GM21390 (cell line): ENCODE measurements around the gene LGALS13.

Source experiments
- ATAC-seq: cut with Tn5 transposase; IDR thresholded peaks from one replicate; pipeline ENCODE4 v1.9.1; 2021; ENCODE audit not compliant: unreplicated experiment

Gene LGALS13, protein sequence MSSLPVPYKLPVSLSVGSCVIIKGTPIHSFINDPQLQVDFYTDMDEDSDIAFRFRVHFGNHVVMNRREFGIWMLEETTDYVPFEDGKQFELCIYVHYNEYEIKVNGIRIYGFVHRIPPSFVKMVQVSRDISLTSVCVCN

DNA sequence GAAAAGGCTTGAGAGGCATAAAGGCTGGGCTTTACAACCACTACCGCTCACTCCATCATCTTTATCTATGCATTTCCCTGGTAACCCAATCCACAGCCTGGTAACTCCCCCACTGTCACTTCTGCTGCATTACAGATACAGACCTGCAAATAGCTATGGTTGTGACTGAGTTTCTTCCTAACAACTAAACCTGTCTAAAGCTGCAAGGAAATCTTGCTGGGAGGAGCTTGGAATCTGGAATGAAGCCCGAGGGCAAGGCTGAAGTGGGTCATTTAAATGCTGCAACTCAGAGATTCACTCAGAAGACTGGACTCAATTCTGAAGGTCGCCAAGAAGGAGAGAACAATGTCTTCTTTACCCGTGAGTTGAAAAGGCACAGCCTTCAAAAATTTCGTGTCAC is at the start of gene LGALS13:
Gene LGALS13, plus strand, starts transcription at position 301 of the 400 bp plus-strand sequence. Its CDS starts 45 bp downstream, at position 346.
- ATAC-seq = no peak

DNA sequence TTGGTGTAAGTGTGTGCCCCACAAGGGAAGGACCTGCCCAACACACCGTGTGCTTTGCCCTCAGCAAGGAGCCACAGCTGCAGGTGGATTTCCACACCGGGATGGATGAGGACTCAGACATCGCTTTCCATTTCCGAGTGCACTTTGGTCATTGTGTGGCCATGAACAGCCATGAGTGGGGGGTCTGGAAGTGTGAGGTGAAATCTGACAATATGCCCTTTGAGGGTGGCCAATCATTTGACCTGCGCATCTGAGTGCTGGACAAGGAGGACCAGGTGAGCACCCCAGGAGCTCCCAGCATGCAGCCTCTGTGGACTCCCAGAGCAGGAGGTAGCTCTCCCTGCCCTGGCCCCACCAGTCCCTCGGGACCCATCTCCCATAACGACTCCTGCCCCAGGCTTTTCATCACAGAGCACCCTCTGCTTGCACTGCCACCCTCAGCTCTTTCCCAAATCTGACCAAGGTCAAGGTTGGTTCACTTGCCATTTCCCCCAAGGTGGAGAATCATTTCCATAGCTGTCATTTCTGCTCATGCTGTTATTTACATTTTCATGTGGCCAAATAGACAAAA is 49.2 kb upstream of the LGALS13 start:
- no peak for ATAC-seq

DNA sequence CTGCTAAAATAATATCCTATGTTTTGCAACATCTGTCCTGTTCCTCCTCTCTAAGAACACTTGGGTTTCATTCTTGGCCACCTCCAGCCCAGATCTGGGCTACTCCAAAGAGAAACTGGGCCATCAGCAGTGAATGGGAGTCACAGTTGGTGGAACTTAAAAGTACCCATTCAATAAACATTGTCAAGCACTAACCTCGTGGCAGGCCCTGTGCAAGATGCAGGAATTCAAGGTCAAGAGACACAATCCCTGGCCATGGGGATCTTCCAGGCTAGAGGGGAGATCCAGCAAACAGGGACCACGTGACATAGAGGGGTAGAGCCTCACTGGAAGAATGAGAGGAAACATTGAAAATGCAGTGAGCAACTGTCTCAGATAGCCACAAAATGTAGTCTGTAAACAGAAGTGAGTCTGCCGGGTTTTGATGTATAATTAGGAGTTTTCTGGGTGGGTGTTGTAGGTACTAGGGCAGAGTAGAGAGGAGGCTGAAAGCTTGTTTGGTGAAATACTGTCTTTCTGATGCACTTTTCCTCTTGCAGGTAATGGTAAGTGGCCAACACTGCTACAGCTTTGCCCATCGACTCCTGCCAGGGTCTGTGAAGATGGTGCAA is 47.5 kb upstream of the LGALS13 start:
- no peak for ATAC-seq

DNA sequence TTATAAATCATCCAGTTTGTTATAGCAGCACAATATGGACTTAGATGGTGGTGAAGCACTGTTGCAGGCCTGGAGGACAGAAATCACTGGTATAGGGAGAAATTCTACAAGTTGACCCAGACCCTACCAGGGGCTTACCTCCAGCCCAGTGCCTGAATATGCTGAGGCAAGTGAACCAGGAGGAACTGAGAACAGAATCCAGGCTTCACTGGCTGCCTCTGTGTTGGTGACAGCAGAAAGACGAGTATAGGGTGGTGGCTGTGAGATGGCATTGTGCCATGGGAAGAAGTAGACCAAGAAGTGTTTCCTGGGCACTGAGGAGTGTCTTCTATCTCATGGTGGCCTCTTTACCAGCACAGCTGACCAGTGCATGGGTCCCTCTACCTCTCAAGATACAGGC is 46.4 kb upstream of the LGALS13 start:
- ATAC-seq = no peak

DNA sequence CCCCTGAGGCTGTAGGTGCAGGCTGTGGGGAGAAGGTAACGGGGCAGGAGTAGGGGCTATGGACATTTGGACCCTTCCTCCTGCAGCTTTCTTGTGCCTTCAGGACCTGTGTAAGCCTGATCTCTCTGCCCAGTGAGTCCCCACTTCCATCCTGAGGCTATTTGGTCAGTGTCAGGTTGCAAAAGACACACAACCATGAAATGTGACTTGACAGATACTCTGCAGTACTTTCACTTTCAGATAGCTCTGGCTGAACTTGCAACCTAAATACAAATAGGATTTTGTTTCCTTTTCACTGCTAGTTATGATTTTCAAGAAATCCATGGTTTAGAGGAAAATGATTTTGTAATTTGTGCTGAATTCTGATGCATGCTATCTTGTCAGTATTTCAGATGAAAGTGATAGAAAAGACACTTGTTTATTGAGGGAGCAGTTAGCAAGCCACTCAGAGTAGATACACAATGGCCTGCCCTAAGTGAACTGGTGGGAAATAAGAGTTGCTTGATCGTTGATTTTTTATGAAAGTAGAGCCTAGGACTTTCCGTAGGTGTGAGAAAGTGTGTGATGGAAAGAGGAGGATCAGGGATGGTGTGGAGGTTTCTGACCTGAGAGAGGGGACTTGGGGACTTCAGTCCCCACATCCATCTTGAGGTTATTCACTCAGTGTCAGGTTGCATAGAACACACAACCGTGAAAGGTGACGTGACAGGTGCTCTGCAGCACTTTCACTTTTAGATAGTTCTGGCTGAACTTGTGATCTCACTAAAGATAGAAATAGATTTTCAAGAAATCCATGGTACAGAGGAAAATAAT is 44.3 kb upstream of the LGALS13 start:
- ATAC-seq = no peak

DNA sequence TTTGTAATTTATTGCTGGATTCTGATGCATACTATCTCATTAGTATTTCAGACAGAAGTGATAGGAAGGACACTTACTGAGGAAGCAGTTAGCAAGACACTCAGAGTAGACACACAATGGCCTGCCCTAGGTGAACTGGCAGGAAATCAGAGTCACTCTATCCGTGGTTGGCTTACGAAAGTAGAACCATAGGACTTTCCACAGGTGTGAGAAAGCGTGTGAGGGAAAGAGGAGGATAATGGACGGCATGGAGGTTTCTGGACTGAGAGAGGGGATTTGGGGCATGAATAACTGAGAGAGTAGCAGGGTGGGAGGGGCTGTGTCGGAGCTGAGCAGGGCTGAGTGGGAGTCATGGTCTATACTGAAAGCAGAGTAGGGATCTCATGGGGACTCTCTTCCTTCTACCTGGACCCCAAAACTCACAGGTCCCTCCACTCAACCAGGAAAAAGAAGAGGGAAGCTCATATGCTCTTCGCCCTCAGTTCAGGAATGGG is 43.7 kb upstream of the LGALS13 start:
- ATAC-seq = no peak

DNA sequence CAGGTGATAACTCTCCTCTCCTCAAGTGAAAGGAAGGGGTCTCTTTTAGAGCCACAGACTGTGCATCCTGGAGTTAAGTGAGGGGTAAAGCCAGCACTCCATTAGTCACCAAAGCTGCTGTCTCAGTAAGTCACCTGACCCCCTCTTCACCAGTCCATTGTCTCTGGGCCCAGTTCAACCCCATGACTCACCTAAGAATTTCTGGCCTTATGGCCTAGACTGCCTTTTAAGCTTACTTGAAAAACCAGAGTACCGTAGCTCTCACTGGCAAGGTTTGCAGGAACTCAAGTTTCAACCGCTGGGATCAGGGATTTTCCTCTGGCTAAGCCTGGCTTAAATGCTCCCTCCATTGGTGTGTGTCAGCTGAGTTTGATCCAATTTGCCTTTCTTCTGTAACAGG is 38.9 kb upstream of the LGALS13 start:
- no peak for ATAC-seq

DNA sequence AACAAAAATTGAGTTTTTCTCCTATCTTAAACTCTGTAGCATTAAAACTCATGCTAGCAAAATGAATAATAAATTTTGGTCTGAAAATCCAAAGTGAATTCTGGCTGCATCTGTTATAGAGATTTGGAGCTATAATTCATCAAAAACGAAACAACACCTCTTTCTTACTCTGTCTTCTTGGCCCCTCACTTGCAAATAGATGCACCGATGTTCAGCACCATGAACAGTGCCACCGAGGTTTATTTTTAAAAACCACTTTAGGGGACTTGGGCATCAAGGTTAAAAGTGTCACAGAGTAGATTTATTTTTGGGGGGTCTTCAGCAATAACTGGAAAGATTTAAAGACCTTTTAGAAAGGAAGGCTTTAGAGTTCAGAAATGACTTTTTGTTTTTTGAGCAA is 36.3 kb upstream of the LGALS13 start:
- no peak for ATAC-seq

DNA sequence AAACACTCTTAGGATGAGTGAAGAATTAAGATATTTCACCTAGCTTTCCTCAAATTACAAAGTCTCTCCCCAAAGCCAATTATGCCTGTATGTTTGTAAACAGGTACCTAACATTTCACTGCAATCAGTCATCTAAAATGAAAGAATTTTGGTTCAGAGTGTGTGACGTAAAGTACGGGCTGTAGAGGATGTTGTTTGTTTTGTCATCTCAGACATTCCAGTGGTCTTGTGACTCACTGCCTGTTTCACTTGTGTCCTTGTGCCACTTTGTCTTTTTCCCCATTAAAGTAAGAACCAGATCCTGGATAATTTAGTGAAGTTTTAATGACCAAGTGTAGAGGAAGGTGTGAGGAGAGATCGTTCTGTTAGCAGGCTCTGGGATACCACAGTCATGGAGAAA is 33.7 kb upstream of the LGALS13 start:
- no peak for ATAC-seq

DNA sequence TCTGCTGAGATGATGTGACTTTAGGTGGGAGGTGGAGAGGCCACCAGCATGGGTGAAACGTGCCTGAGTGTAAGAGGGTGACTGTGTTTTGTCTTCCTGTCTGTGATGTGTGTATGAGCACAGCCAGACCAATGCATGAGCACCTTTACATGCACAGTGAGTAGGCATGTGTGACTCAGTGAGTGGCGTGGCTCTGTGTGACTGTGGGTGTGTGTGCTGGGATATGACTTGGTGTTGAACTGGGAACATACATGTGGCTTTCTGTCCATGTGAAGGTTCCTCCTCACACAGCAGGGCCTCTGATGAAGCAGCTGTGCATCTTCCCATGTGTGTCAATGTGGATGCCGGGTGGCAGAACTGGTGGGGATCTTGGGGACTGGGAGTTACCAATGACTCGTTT is 19.9 kb upstream of the LGALS13 start:
- ATAC-seq = no peak

DNA sequence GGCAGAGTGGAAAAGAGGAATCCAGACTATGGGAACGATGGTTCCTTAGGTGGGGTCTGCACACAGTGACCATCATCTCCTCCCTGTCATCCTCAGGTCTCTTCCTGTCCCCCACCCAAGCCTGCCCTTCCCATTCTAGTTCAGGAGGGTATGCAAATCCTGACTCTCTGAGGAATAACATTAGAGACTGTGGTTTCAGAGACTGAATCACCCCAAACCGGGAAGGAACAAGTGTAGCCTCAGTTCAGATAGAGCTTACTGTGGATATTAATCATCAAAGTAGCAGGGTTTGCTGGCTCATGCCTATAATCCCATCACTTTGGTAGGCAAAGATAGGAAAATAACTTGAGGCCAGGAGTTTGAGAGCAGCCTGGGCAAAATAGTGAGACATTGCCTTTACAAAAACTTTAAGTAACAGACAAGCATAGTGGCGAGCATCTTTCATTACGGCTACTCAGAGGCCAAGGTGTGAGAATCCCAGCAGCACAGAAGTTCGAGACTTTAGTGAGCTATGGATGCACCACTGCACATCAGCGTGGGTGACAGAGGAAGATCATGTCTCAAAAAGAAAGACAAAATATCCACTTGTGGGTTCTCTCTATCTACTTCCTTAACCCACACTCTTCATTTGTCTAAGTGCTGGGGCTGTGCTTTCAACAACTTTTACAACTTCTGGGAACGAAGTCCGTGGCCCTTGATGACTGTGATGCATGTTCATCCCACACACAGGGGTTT is 19.3 kb upstream of the LGALS13 start:
- ATAC-seq = no peak

DNA sequence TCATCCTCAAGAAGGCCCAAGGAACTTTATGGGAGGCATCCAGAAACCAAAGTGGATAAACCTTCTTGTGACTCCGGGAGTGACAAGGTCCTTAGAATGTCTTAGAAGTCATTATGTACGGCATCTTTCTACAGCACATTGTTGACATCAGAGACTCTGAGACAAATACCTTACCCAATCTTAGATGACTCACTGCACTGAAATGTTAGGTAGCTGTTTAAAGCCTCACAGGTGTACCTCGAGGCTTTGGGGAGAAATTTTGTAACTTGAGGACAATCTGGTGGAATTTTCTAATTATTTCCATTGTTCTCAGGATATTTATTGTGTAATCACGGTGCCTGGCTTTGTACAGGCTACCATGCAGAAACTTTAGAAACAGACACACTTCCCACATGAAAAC is 14.8 kb upstream of the LGALS13 start:
- ATAC-seq = no peak

DNA sequence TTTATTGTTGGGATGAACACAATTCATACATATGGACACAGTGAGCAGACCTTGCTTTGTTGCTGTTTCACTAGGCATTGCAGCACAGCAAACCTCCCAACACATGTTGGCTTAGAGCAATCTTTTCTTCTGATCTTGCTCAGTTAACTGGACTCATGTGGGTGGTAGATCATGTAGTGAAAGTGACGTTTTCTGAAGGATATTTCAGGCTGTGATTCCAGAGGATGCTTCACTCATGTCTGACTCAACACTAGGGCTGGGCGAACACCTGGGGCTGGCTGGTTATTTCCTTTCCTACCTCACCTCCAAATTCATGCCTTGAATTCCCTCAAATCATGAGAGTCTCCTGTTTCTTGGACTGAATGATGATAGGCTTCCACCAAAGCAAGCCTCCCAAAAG is 14.3 kb upstream of the LGALS13 start:
- ATAC-seq = no peak

DNA sequence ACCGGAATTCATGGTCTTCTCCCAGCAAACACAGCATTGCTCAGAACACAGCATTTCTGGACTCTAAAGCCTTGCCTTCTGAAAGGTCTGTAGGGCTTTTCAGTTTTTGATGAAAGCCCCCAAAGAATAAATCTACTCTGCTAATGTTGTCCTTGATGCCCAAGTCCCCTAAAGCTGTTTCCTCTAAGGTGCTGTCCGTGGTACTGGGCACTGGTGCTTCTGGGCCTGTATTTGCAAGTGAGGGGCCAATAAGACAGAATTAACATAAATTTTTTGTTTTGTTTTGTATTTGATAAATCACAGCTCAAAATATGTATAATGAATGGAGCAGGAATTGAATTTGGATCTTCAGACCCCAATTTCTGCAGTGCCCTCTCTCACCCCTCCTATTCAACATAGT is 12.1 kb upstream of the LGALS13 start:
- no peak for ATAC-seq

DNA sequence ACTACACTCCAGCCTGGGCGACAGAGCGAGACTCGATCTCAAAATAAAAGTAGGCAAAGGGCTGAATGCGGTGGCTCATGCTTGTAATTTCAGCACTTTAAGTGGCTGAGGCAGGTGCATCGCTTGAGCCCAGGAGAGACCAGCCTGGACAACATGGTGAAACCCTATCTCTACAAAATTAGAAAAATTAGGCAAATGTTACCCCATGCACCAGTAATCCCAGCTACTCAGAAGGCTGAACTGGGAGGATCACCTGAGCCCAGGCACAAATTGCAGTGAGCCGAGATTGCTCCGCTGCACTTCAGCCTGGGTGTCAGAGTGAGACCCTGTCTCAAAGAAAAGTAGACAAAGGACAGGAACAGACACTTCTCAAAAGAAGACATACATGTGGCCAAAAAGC is 9.9 kb upstream of the LGALS13 start:
- no peak for ATAC-seq

DNA sequence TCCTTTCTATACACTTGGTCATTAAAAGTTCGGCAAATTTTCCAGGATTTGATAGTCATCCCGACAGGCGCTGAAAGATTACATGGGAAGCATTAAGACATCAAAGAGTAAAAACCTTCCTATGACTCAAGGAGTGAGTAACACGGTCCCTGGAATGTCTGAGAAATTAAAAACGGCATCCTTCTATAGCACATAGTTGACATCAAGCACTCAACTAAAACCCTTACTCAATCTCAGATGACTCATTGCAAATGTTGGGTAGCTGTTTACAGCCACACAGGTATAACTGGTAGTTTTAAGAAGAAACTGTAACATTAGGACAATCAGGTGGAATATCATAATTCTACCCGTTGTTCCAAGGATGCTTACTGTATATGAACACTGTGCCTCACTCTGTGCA is 6.4 kb upstream of the LGALS13 start:
- no peak for ATAC-seq

DNA sequence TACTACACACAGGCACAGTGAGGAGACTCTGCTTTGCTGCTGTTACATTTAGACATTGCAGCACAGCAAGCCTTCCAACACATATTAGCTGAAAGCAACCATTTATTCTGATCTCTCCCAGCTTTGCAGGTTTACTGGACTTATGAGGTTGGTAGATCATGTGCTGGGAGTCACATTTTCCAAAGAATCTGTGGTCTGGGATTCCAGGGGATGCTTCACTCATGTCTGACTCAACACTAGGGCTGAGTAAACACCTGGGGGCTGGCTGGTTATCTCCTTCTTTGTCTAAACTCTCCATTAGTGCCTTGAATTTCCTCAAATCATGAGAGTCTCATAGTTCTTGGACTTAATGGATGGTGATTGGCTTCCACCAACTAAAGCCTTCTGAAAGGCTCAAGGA is 5.4 kb upstream of the LGALS13 start:
- no peak for ATAC-seq

DNA sequence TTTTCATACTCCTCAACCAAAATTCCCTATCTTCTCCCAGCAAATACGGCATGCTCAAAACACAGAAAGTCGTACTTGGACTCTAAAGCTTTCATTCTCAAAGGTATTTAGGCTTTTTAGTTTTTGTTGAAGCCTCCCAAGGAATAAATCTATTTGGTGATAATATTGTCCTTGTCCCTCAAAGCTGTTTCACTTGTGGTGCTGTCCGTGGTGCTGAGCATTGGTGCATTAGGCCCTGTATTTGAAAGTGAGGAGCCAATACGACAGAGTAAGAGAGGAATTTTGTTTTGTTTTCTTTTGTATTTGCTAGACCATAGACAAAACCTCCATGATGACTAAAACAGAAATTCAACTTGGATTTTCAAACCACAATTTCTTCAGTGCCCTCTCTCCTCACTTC is 3.2 kb upstream of the LGALS13 start:
- ATAC-seq = no peak

DNA sequence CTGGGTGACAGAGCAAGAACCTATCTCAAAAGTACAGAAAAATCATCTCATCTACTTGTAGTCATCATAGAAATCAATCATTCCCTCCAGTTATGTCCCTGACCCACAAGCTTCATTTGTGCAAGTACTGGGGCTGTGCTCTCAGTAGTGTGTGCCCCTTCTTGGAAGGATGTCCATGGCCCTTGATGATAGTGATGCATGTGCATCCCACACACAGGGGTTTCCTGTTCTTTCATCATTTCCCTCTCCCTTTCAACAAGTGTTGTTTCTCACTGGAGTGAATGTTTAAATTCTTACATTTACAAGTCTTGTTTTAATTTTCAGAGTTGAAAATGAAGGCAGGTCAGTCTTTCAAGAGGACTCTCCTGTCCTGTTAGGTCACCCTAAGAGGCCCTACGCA is 1.5 kb downstream of the LGALS13 start:
- no peak for ATAC-seq

DNA sequence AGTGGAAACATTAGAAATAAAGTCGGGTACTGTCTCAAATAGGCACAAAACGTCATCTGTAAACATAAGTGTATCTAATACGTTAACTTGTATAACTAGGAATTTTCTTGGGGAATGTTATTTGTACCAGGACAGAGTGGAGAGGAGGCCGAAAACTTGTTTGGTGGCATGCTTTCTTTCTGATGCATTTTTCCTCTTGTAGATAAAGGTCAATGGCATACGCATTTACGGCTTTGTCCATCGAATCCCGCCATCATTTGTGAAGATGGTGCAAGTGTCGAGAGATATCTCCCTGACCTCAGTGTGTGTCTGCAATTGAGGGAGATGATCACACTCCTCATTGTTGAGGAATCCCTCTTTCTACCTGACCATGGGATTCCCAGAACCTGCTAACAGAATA is 4.7 kb downstream of the LGALS13 start:
- no peak for ATAC-seq

DNA sequence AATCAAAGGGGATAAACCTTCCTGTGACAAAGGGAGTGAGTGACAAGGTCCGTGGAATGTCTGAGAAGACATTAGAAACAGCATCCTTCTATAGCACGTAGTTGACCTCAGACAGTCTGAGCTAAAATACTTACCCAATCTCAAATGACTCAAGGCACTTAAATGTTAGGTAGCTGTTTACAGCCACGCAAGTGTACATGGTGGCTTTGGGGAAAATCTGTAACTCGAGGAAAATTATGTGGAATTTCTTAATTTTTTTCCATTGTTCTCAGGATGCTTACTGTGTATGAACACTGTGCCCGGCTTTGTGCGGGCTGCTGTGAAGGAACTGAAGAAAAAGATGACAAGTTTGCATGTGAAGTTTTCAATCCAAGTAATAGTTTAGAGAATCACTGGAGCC is 5.2 kb downstream of the LGALS13 start:
- ATAC-seq = no peak
